SK-N-MC (cell line): Measurements from ENCODE around the gene CRB1.

Experiments used
- EZH2 ChIP-seq: fragments of 200-600 bp; sonication (generic); IDR thresholded peaks from one replicate; pipeline ENCODE4 v1.6.1; 2017; ENCODE audit warnings: antibody characterized with exemption
- FOXP2 ChIP-seq: optimal IDR thresholded peaks from 2 replicates; pipeline ENCODE3; 2011; ENCODE audit warnings: mild to moderate bottlenecking, moderate library complexity; ENCODE audit not compliant: insufficient read depth; ENCODE audit errors: extremely low read length, control extremely low read depth
- POLR2AphosphoS5 ChIP-seq: IDR thresholded peaks from 2 replicates; pipeline ENCODE4 v1.6.1; 2012; ENCODE audit warnings: mild to moderate bottlenecking, low read depth, low read length, borderline replicate concordance

GRCh38 chr1:197307551-197307950 is 39.5 kb downstream of the CRB1 start:
- TF ChIP-seq EZH2: no peak
- no peak for TF ChIP-seq POLR2AphosphoS5
- no peak for TF ChIP-seq FOXP2
